Suprapubic skin (tissue), 4 donors: Measurements from ENCODE around the gene LTBP4. TPM values are rescaled to one million over a fixed set of nuclear protein-coding genes. Genes with fewer than 3 reads are reported as not detected.
A peak's percentile ranks its signal among the peaks of the same experiment; 100 is the strongest.

Experiments used
- DNase-seq, 2 donors: peaks; one replicate each; pipeline ENCODE4 v3.0.0-alpha.2; 2019; ENCODE audit warnings: low spot score in 2 of 2
- H3K27ac ChIP-seq: fragments of 200-600 bp; sonication (generic); one replicate; pipeline ENCODE4 v1.5.1; 2019
- H3K27me3 ChIP-seq: fragments of 200-600 bp; sonication (generic); one replicate; pipeline ENCODE4 v1.5.1; 2019
- H3K36me3 ChIP-seq: fragments of 200-600 bp; sonication (generic); one replicate; pipeline ENCODE4 v1.5.1; 2019
- H3K4me1 ChIP-seq: fragments of 200-600 bp; sonication (generic); one replicate; pipeline ENCODE4 v1.5.1; 2019
- H3K4me3 ChIP-seq: fragments of 200-600 bp; sonication (generic); one replicate; pipeline ENCODE4 v1.5.1; 2019; ENCODE audit warnings: mild to moderate bottlenecking
- H3K9me3 ChIP-seq: fragments of 200-600 bp; sonication (generic); one replicate; pipeline ENCODE4 v1.5.1; 2019
- CTCF ChIP-seq, 2 donors: fragments of 200-600 bp in 1 of 2; fragments of 450-650 bp in 1 of 2; sonication (generic) in 1 of 2; IDR thresholded peaks; one replicate each; pipeline ENCODE4 v1.5.1; 2016 to 2019; ENCODE audit warnings: antibody characterized with exemption in 2 of 2, mild to moderate bottlenecking in 1 of 2, moderate library complexity in 1 of 2
- EP300 ChIP-seq: sonication (generic); formaldehyde crosslinking; IDR thresholded peaks from one replicate; pipeline ENCODE4 v1.6.1; 2017; ENCODE audit warnings: antibody characterized with exemption
- POLR2A ChIP-seq, 2 donors: fragments of 450-650 bp; IDR thresholded peaks; one replicate each; pipeline ENCODE4 v1.6.1; 2017; ENCODE audit warnings: antibody characterized with exemption in 2 of 2, mild to moderate bottlenecking in 2 of 2, moderate library complexity in 2 of 2
- POLR2AphosphoS5 ChIP-seq, 3 donors: sonication (generic); formaldehyde crosslinking; IDR thresholded peaks; one replicate each; pipeline ENCODE4 v1.6.1; 2017; ENCODE audit warnings: antibody characterized with exemption in 3 of 3
- WGBS: methylation state at CpG from one replicate; pipeline ENCODE4 v1.1.5; 2018; 5-methylcytosine and 5-hydroxymethylcytosine counted together
- total RNA-seq, 4 donors: library from RNA; depleted of rRNA; stranded (reverse); fragments of >200 nt; gene quantifications; one replicate each; pipeline ENCODE4 v1.1.0, GENCODE V29; 2016

Gene LTBP4
- 100 to 1,000 TPM; 108 to 236 (median 121) TPM for total RNA-seq

GRCh38 chr19:40601134-40601974 is at the start of gene LTBP4:
Gene LTBP4, plus strand, starts transcription at chr19:40601369. Its CDS starts 19 bp downstream, at chr19:40601388.
- H3K9me3 ChIP-seq = no peaks in the 10 kb centered on the region
- 0% methylated on average over 9 of the region's 82 CpGs for WGBS
- DNase-seq = no peak
- peak within 1 kb of the TSS; percentile 64 for H3K4me3 ChIP-seq
- H3K27ac ChIP-seq = peak within 1 kb of the TSS; percentile 87
- TF ChIP-seq POLR2A (IDR thresholded peaks at IDR 0.05) = no peak
- no peak for TF ChIP-seq EP300
- no peak for TF ChIP-seq CTCF (IDR thresholded peaks at IDR 0.05)
- TF ChIP-seq POLR2AphosphoS5 (IDR thresholded peaks at IDR 0.05) = no peak
- peaks cover 94% of the 10 kb centered on the region for H3K4me1 ChIP-seq
- H3K27me3 ChIP-seq = peaks cover 22% of the 10 kb centered on the region
- H3K36me3 ChIP-seq = no peaks in the 10 kb centered on the region

- H3K27ac ChIP-seq = no peak overlapping the region
- 96% methylated on average over 3 of the region's 3 CpGs for WGBS
- H3K4me1 ChIP-seq = peaks cover 10% of the 10 kb centered on the region
- H3K36me3 ChIP-seq = no peaks in the 10 kb centered on the region
- H3K9me3 ChIP-seq = no peaks in the 10 kb centered on the region
- no peak for DNase-seq
- TF ChIP-seq CTCF (IDR thresholded peaks at IDR 0.05) = no peak
- TF ChIP-seq EP300 = no peak
- TF ChIP-seq POLR2AphosphoS5 (IDR thresholded peaks at IDR 0.05) = no peak
- no peak for TF ChIP-seq POLR2A (IDR thresholded peaks at IDR 0.05)
- no peak overlapping the region for H3K4me3 ChIP-seq
- peaks cover 52% of the 10 kb centered on the region for H3K27me3 ChIP-seq
These were observed 48.3 kb upstream of the LTBP4 start for GRCh38 chr19:40552848-40553247.

- no peak for TF ChIP-seq POLR2AphosphoS5 (IDR thresholded peaks at IDR 0.05)
- no peak overlapping the region for H3K4me3 ChIP-seq
- no peak overlapping the region for H3K27ac ChIP-seq
- no peaks in the 10 kb centered on the region for H3K36me3 ChIP-seq
- 18% methylated on average over 46 of the region's 69 CpGs for WGBS
- H3K9me3 ChIP-seq = no peaks in the 10 kb centered on the region
- peaks cover 7% of the 10 kb centered on the region for H3K4me1 ChIP-seq
- no peak for DNase-seq
- peaks cover 44% of the 10 kb centered on the region for H3K27me3 ChIP-seq
These were observed 47.0 kb upstream of the LTBP4 start for GRCh38 chr19:40553885-40554857.

GRCh38 chr19:40555978-40556689 is 45.0 kb upstream of the LTBP4 start:
- DNase-seq = no peak
- Histone ChIP-seq H3K27me3 (peaks cover 35% of the 10 kb centered on the region), H3K36me3 (no peaks in the 10 kb centered on the region), H3K9me3 (no peaks in the 10 kb centered on the region), H3K4me3 (no peak overlapping the region), H3K27ac (no peak overlapping the region), H3K4me1 (peaks cover 7% of the 10 kb centered on the region)
- TF ChIP-seq POLR2AphosphoS5 (IDR thresholded peaks at IDR 0.05) (no peak), EP300 (no peak), CTCF (IDR thresholded peaks at IDR 0.05) (no peak), POLR2A (IDR thresholded peaks at IDR 0.05) (no peak)
- WGBS = 88% methylated on average over 14 of the region's 17 CpGs

GRCh38 chr19:40556953-40557530 is 44.1 kb upstream of the LTBP4 start:
- 95% methylated on average over 14 of the region's 24 CpGs for WGBS
- Histone ChIP-seq H3K4me1 (peaks cover 7% of the 10 kb centered on the region), H3K36me3 (no peaks in the 10 kb centered on the region), H3K9me3 (no peaks in the 10 kb centered on the region), H3K4me3 (no peak overlapping the region), H3K27ac (no peak overlapping the region), H3K27me3 (peaks cover 38% of the 10 kb centered on the region)
- TF ChIP-seq CTCF (IDR thresholded peaks at IDR 0.05) = no peak
- no peak for TF ChIP-seq POLR2A (IDR thresholded peaks at IDR 0.05)
- no peak for TF ChIP-seq EP300
- TF ChIP-seq POLR2AphosphoS5 (IDR thresholded peaks at IDR 0.05) = no peak
- no peak for DNase-seq
